Transverse colon (tissue), 3 donors: ENCODE data around the gene GID8.

ENCODE experiments used
- CTCF ChIP-seq, 5 experiments: fragments of 200-600 bp in 3 of 5; fragments of 450-650 bp in 2 of 5; sonication (generic) in 3 of 5; IDR thresholded peaks; 1 replicate in 2 of 5; 2 replicates in 3 of 5; pipeline ENCODE4 v1.5.1; 2016 to 2017; ENCODE audit warnings: antibody characterized with exemption in 5 of 5, inconsistent platforms in 3 of 5, mild to moderate bottlenecking in 2 of 5, moderate library complexity in 1 of 5
- EP300 ChIP-seq: sonication (generic); formaldehyde crosslinking; IDR thresholded peaks from one replicate; pipeline ENCODE4 v1.6.1; 2017; ENCODE audit warnings: antibody characterized with exemption, low read depth
- POLR2A ChIP-seq: fragments of 450-650 bp; IDR thresholded peaks from one replicate; pipeline ENCODE4 v1.6.1; 2016; ENCODE audit warnings: antibody characterized with exemption, mild to moderate bottlenecking, moderate library complexity

GRCh38 chr20:62910217-62910766 is 27.7 kb upstream of the GID8 start:
- TF ChIP-seq CTCF (IDR thresholded peaks at IDR 0.05) (no peak), EP300 (no peak), POLR2A (no peak)
